ENCODE measurements around the gene RPS18.
A peak's percentile ranks its signal among the peaks of the same experiment; 100 is the strongest.

The RPS18 gene

GRCh38 chr6:33320315-33321181, 48.7 kb downstream of the RPS18 start:
- H3K9me3 ChIP-seq (replicated peaks in 1 of 11) = no peaks in the 10 kb centered on the region
- no peaks in the 10 kb centered on the region for H3K27me3 ChIP-seq
- H3K9ac ChIP-seq = peak overlapping the region; percentile 64 to 94 (median 90); a peak in 19 of 22 replicates
- H3K36me3 ChIP-seq = peaks cover 30 to 43% (median 34%) of the 10 kb centered on the region in 11 experiments
- peak overlapping the region in 3 of 11 experiments; percentile 80 to 91 (median 83); a peak in 3 of 22 replicates for H3K27ac ChIP-seq
- peaks cover 8 to 51% (median 35%) of the 10 kb centered on the region in 11 experiments; a peak in 20 of 22 replicates for H4K20me1 ChIP-seq
- peak overlapping the region in 9 of 10 experiments; percentile 77 to 91 (median 87); a peak in 15 of 20 replicates for H3K4me3 ChIP-seq
- peak overlapping the region; percentile 86 to 100 (median 96) for H3K4me2 ChIP-seq
- peaks cover 67 to 73% (median 70%) of the 10 kb centered on the region in 10 experiments for H3K4me1 ChIP-seq
- TF ChIP-seq Cebpa-rat (IDR thresholded peaks at IDR 0.05) = no peak

GRCh38 chr6:33321227-33321626, 49.4 kb downstream of the RPS18 start:
- Histone ChIP-seq H3K27me3 (no peaks in the 10 kb centered on the region), H3K36me3 (peaks cover 30 to 40% (median 33%) of the 10 kb centered on the region in 11 experiments), H3K9me3 (replicated peaks in 1 of 11) (no peaks in the 10 kb centered on the region), H3K4me1 (peaks cover 60 to 67% (median 64%) of the 10 kb centered on the region in 10 experiments), H3K4me3 (peak overlapping the region; percentile 71 to 91 (median 86); a peak in 19 of 20 replicates), H3K4me2 (peak overlapping the region; percentile 86 to 100 (median 96)), H3K27ac (peak overlapping the region in 8 of 11 experiments; percentile 77 to 92 (median 89); a peak in 10 of 22 replicates), H4K20me1 (peaks cover 8 to 47% (median 35%) of the 10 kb centered on the region in 11 experiments; a peak in 20 of 22 replicates), H3K9ac (peak overlapping the region; percentile 87 to 94 (median 90))
- TF ChIP-seq Cebpa-rat (IDR thresholded peaks at IDR 0.05) = no peak

- Histone ChIP-seq H3K9me3 (replicated peaks in 1 of 11) (no peaks in the 10 kb centered on the region), H3K4me2 (peak overlapping the region; percentile 86 to 100 (median 96)), H3K27ac (peak overlapping the region; percentile 77 to 92 (median 83); a peak in 21 of 22 replicates), H4K20me1 (peaks cover 8 to 35% (median 29%) of the 10 kb centered on the region in 11 experiments; a peak in 20 of 22 replicates), H3K4me1 (peaks cover 45 to 51% (median 49%) of the 10 kb centered on the region in 10 experiments), H3K27me3 (no peaks in the 10 kb centered on the region), H3K36me3 (peaks cover 27 to 32% (median 29%) of the 10 kb centered on the region in 11 experiments), H3K9ac (peak overlapping the region; percentile 87 to 94 (median 90)), H3K4me3 (peak overlapping the region; percentile 71 to 91 (median 86))
- no peak for TF ChIP-seq Cebpa-rat (IDR thresholded peaks at IDR 0.05)
Measured at GRCh38 chr6:33323623-33323948, 51.7 kb downstream of the RPS18 start.

- no peak for TF ChIP-seq Cebpa-rat (IDR thresholded peaks at IDR 0.05)
- Histone ChIP-seq H3K4me1 (peaks cover 40 to 46% (median 43%) of the 10 kb centered on the region in 10 experiments), H3K9ac (peak overlapping the region; percentile 87 to 94 (median 90); a peak in 21 of 22 replicates), H3K4me2 (peak overlapping the region; percentile 86 to 100 (median 96)), H3K27me3 (no peaks in the 10 kb centered on the region), H3K27ac (peak overlapping the region; percentile 77 to 92 (median 83); a peak in 21 of 22 replicates), H3K9me3 (replicated peaks in 1 of 11) (no peaks in the 10 kb centered on the region), H3K4me3 (peak overlapping the region; percentile 71 to 91 (median 86)), H4K20me1 (peaks cover 8 to 30% (median 24%) of the 10 kb centered on the region in 11 experiments; a peak in 20 of 22 replicates), H3K36me3 (peaks cover 22 to 27% (median 24%) of the 10 kb centered on the region in 11 experiments)
Measured at GRCh38 chr6:33324125-33324524, 52.2 kb downstream of the RPS18 start.
